ENCODE results near the gene RBM12.

RBM12 gene

DNA sequence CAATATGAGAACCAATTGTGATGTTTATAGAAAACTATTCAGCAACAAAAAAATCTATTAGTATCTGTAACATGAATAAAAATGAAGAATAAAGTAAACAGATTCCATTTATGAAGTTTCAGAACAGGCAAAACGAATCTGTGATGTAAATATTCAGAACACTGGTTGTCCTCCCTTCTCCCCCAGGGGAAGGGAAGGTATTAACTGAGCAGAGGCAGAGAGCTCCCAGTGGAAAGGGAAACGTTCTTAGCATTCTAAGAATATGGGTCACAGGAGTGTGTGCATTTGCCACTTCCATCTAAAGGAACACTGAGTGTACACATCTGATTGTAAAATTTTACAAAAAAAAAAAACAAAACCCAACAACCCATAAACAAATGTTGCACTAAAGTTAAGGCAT is 25.9 kb downstream of the RBM12 start:
- TF ChIP-seq RAD21 (IDR thresholded peaks at IDR 0.05; ENCODE audit: low read depth) = no peak
- TF ChIP-seq NFIC (IDR thresholded peaks at IDR 0.05) = no peak
- TF ChIP-seq, protein P1, sequence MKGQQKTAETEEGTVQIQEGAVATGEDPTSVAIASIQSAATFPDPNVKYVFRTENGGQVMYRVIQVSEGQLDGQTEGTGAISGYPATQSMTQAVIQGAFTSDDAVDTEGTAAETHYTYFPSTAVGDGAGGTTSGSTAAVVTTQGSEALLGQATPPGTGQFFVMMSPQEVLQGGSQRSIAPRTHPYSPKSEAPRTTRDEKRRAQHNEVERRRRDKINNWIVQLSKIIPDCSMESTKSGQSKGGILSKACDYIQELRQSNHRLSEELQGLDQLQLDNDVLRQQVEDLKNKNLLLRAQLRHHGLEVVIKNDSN (IDR thresholded peaks at IDR 0.05) = no peak
- TF ChIP-seq CEBPB (IDR thresholded peaks at IDR 0.05) = no peak
- no peak for TF ChIP-seq ZBTB7A (IDR thresholded peaks at IDR 0.05; ENCODE audit: low read depth)
- no peak for TF ChIP-seq TEAD4 (IDR thresholded peaks at IDR 0.05)
- no peak for TF ChIP-seq TAF1 (IDR thresholded peaks at IDR 0.05; ENCODE audit: low read depth)
- TF ChIP-seq FOXM1 (IDR thresholded peaks at IDR 0.05; ENCODE audit: borderline replicate concordance, low read depth) = no peak
- TF ChIP-seq, protein P2, sequence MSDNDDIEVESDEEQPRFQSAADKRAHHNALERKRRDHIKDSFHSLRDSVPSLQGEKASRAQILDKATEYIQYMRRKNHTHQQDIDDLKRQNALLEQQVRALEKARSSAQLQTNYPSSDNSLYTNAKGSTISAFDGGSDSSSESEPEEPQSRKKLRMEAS (IDR thresholded peaks at IDR 0.05) = no peak
- no peak for TF ChIP-seq EGR1 (IDR thresholded peaks at IDR 0.05)
- no peak for TF ChIP-seq TCF12 (IDR thresholded peaks at IDR 0.05; ENCODE audit: low read depth)
- TF ChIP-seq CREB1 (IDR thresholded peaks at IDR 0.05; ENCODE audit: low read depth) = no peak
- TF ChIP-seq EP300 (IDR thresholded peaks at IDR 0.05; ENCODE audit: borderline replicate concordance) = no peak
- TF ChIP-seq, protein P3, sequence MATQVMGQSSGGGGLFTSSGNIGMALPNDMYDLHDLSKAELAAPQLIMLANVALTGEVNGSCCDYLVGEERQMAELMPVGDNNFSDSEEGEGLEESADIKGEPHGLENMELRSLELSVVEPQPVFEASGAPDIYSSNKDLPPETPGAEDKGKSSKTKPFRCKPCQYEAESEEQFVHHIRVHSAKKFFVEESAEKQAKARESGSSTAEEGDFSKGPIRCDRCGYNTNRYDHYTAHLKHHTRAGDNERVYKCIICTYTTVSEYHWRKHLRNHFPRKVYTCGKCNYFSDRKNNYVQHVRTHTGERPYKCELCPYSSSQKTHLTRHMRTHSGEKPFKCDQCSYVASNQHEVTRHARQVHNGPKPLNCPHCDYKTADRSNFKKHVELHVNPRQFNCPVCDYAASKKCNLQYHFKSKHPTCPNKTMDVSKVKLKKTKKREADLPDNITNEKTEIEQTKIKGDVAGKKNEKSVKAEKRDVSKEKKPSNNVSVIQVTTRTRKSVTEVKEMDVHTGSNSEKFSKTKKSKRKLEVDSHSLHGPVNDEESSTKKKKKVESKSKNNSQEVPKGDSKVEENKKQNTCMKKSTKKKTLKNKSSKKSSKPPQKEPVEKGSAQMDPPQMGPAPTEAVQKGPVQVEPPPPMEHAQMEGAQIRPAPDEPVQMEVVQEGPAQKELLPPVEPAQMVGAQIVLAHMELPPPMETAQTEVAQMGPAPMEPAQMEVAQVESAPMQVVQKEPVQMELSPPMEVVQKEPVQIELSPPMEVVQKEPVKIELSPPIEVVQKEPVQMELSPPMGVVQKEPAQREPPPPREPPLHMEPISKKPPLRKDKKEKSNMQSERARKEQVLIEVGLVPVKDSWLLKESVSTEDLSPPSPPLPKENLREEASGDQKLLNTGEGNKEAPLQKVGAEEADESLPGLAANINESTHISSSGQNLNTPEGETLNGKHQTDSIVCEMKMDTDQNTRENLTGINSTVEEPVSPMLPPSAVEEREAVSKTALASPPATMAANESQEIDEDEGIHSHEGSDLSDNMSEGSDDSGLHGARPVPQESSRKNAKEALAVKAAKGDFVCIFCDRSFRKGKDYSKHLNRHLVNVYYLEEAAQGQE (IDR thresholded peaks at IDR 0.05; ENCODE audit: low read depth) = no peak
- TF ChIP-seq YY1 (IDR thresholded peaks at IDR 0.05; ENCODE audit: low read depth) = no peak

DNA sequence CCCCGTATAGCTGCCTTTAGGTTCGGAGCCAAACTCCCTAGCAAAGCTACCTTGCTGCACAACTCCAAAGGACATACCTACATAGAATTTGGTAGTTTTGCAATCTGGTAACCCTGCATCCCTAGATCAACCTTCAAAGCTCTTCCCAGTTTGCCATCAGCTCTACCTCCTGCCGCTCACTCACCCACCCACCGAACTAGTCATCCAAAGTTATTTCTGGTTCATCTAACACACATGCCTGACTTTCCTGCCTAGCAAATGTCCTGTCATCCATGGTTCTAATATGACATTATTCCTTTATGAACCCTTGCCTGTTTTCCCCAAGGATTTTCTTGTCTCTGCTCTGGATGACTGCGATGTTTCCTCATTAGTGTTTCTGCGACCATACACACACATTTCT is 27.4 kb downstream of the RBM12 start:
- TF ChIP-seq CEBPB (IDR thresholded peaks at IDR 0.05) = no peak
- no peak for TF ChIP-seq ZBTB7A (IDR thresholded peaks at IDR 0.05; ENCODE audit: low read depth)
- no peak for TF ChIP-seq CREB1 (IDR thresholded peaks at IDR 0.05; ENCODE audit: low read depth)
- no peak for TF ChIP-seq YY1 (IDR thresholded peaks at IDR 0.05; ENCODE audit: low read depth)
- TF ChIP-seq, protein P1 (IDR thresholded peaks at IDR 0.05) = no peak
- TF ChIP-seq TEAD4 (IDR thresholded peaks at IDR 0.05) = no peak
- TF ChIP-seq NFIC (IDR thresholded peaks at IDR 0.05) = no peak
- no peak for TF ChIP-seq TAF1 (IDR thresholded peaks at IDR 0.05; ENCODE audit: low read depth)
- TF ChIP-seq RAD21 (IDR thresholded peaks at IDR 0.05; ENCODE audit: low read depth) = no peak
- TF ChIP-seq FOXM1 (IDR thresholded peaks at IDR 0.05; ENCODE audit: borderline replicate concordance, low read depth) = no peak
- TF ChIP-seq, protein P2 (IDR thresholded peaks at IDR 0.05) = no peak

DNA sequence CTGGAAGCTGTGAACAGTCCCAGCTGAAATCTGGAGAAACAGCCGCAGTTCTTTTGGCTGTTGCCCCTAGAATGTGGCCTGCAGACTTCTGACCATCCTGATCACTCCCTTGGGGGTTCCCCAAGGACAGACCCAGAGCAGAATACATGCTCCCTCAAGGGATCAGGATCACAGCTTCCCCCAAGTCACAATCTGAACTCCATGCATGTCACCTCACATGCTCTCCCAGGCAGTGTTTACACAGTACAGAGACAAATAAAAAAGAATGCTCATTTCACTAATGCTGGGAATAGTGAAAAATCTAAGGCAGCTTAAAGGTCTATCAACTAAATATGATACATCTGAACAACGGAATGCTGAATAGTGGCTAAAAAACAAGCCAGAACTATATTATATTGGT is 28.6 kb downstream of the RBM12 start:
- TF ChIP-seq TAF1 (IDR thresholded peaks at IDR 0.05; ENCODE audit: low read depth) (no peak), CREB1 (IDR thresholded peaks at IDR 0.05; ENCODE audit: low read depth) (no peak), YY1 (IDR thresholded peaks at IDR 0.05; ENCODE audit: low read depth) (no peak), ZBTB7A (IDR thresholded peaks at IDR 0.05; ENCODE audit: low read depth) (no peak), TEAD4 (IDR thresholded peaks at IDR 0.05) (no peak)

DNA sequence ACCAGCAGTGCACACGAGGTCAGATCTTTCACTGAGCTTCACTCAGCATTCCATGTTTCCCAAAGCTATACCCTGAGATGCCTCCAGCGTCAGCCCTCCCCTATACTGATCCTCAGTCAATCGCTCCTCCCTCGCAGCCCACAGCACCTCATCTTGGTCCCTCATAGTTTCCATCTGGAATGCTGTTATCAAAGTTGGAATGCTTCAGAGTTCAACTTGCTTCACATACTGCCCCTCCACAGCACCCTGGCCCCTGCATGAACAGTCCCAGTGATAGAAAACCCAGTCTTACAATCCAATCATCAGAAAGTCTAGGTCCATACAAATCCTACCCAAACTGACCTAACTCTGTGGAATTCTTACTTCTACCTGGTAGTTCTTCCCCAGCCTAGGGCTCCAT is 29.0 kb downstream of the RBM12 start:
- TF ChIP-seq EGR1 (IDR thresholded peaks at IDR 0.05) (no peak), CEBPB (IDR thresholded peaks at IDR 0.05) (no peak), NFIC (IDR thresholded peaks at IDR 0.05) (no peak), ZBTB7A (IDR thresholded peaks at IDR 0.05; ENCODE audit: low read depth) (no peak), FOXM1 (IDR thresholded peaks at IDR 0.05; ENCODE audit: borderline replicate concordance, low read depth) (no peak), CREB1 (IDR thresholded peaks at IDR 0.05; ENCODE audit: low read depth) (no peak), RAD21 (IDR thresholded peaks at IDR 0.05; ENCODE audit: low read depth) (no peak), TAF1 (IDR thresholded peaks at IDR 0.05; ENCODE audit: low read depth) (no peak), EP300 (IDR thresholded peaks at IDR 0.05; ENCODE audit: borderline replicate concordance) (no peak), TCF12 (IDR thresholded peaks at IDR 0.05; ENCODE audit: low read depth) (no peak), YY1 (IDR thresholded peaks at IDR 0.05; ENCODE audit: low read depth) (no peak), TEAD4 (IDR thresholded peaks at IDR 0.05) (no peak)
- TF ChIP-seq, protein P1 (IDR thresholded peaks at IDR 0.05) = no peak
- TF ChIP-seq, protein P3 (IDR thresholded peaks at IDR 0.05; ENCODE audit: low read depth) = no peak
- TF ChIP-seq, protein P2 (IDR thresholded peaks at IDR 0.05) = no peak

DNA sequence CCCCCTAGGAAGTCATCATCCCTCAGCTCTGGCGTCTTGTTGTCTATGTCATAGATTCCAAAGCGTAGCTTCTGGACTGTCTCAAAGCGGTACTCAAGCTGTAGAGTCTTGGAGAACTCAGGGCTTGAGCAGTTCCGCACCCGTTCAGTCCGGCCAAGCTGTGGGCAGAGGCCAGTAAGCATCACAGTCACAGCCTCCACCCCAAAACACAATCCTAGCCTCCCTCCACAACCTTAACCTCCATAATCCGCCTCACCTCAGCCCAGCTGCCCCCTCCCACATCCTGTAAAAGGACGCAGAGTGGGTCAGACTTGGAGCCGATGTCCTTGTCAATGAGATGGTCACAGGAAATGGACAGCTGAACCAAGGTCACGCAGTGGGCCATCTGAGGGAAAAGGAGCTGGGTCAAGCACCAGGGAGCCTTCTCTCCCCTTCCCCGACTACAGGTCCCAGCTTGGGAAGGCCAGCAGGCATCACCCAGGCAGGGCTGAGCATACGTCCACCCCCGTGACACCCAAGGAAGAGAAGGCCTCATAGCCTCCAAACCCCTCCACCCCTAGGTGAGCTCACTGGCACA is 32.1 kb downstream of the RBM12 start:
- no peak for TF ChIP-seq EP300 (IDR thresholded peaks at IDR 0.05; ENCODE audit: borderline replicate concordance)
- TF ChIP-seq NFIC (IDR thresholded peaks at IDR 0.05) = no peak

All from Ishikawa (cell line).